Trophoblast cell (in vitro differentiated cells and primary cell): ENCODE data around the gene PCDHA3.
"Not testable (repeated sequence)": the region's sequence is repeated elsewhere in the genome, so short reads cannot be mapped to it uniquely, and the experiment has no call there.

ENCODE experiments used
- DNase-seq, 2 donors: peaks; one replicate each; pipeline ENCODE4 v3.0.0-alpha.2; 2016
- H2AFZ ChIP-seq: 2 replicates; pipeline ENCODE4 v1.6.1; 2013; ENCODE audit warnings: low read length, moderate library complexity, mild to moderate bottlenecking; ENCODE audit not compliant: insufficient read depth, poor library complexity
- H2AK5ac ChIP-seq: 2 replicates; pipeline ENCODE4 v1.6.1; 2013; ENCODE audit warnings: mild to moderate bottlenecking, low read length
- H2BK120ac ChIP-seq: 2 replicates; pipeline ENCODE4 v1.6.1; 2013; ENCODE audit warnings: low read length, mild to moderate bottlenecking, moderate library complexity; ENCODE audit not compliant: insufficient read depth, poor library complexity
- H2BK12ac ChIP-seq: 2 replicates; pipeline ENCODE4 v1.6.1; 2013; ENCODE audit warnings: mild to moderate bottlenecking, low read length, moderate library complexity
- H2BK5ac ChIP-seq: 2 replicates; pipeline ENCODE4 v1.6.1; 2013; ENCODE audit warnings: low read length, low read depth, moderate library complexity, mild to moderate bottlenecking; ENCODE audit not compliant: poor library complexity
- H3K14ac ChIP-seq: 2 replicates; pipeline ENCODE4 v1.6.1; 2013; ENCODE audit warnings: mild to moderate bottlenecking, low read length
- H3K18ac ChIP-seq: 2 replicates; pipeline ENCODE4 v1.6.1; 2013; ENCODE audit warnings: mild to moderate bottlenecking, low read length
- H3K23ac ChIP-seq: 2 replicates; pipeline ENCODE4 v1.6.1; 2013; ENCODE audit warnings: low read length
- H3K27ac ChIP-seq: 2 replicates; pipeline ENCODE4 v1.5.1; 2013; ENCODE audit warnings: low read depth, mild to moderate bottlenecking, inconsistent platforms, low read length, moderate library complexity
- H3K27me3 ChIP-seq: 2 replicates; pipeline ENCODE4 v1.6.1; 2013; ENCODE audit warnings: inconsistent platforms, mild to moderate bottlenecking, low read length, moderate library complexity; ENCODE audit not compliant: insufficient read depth
- H3K36me3 ChIP-seq, 2 experiments: 1 replicate in 1 of 2; 2 replicates in 1 of 2; pipeline ENCODE4 v1.6.1; 2013; ENCODE audit warnings: low read length in 2 of 2, mild to moderate bottlenecking in 2 of 2, moderate library complexity in 1 of 2; ENCODE audit not compliant: insufficient read depth in 2 of 2, control insufficient read depth in 1 of 2
- H3K4ac ChIP-seq: 2 replicates; pipeline ENCODE4 v1.6.1; 2013; ENCODE audit warnings: low read depth, mild to moderate bottlenecking, low read length, moderate library complexity
- H3K4me1 ChIP-seq, 2 experiments: 1 replicate in 1 of 2; 2 replicates in 1 of 2; pipeline ENCODE4 v1.6.1; 2013; ENCODE audit warnings: low read length in 2 of 2, mild to moderate bottlenecking in 2 of 2, moderate library complexity in 1 of 2; ENCODE audit not compliant: insufficient read depth in 2 of 2, control insufficient read depth in 1 of 2
- H3K4me2 ChIP-seq: 2 replicates; pipeline ENCODE4 v1.6.1; 2013; ENCODE audit warnings: inconsistent platforms, mild to moderate bottlenecking, low read length, moderate library complexity
- H3K4me3 ChIP-seq: 2 replicates; pipeline ENCODE4 v1.5.1; 2013; ENCODE audit warnings: mild to moderate bottlenecking, low read depth, low read length, inconsistent platforms
- H3K79me1 ChIP-seq: one replicate; pipeline ENCODE4 v1.6.1; 2013; ENCODE audit warnings: low read length
- H3K79me2 ChIP-seq: 2 replicates; pipeline ENCODE4 v1.6.1; 2013; ENCODE audit warnings: low read length, mild to moderate bottlenecking; ENCODE audit not compliant: control insufficient read depth, insufficient read depth, poor library complexity
- H3K9ac ChIP-seq: 2 replicates; pipeline ENCODE4 v1.6.1; 2013; ENCODE audit warnings: mild to moderate bottlenecking, low read length
- H3K9me3 ChIP-seq: 2 replicates; pipeline ENCODE4 v1.6.1; 2013; ENCODE audit warnings: low read depth, mild to moderate bottlenecking, control low read depth, inconsistent platforms, low read length; ENCODE audit not compliant: insufficient read depth
- H4K12ac ChIP-seq: 2 replicates; pipeline ENCODE4 v1.6.1; 2013; ENCODE audit warnings: low read depth, mild to moderate bottlenecking, low read length, moderate library complexity
- H4K8ac ChIP-seq: 2 replicates; pipeline ENCODE4 v1.6.1; 2013; ENCODE audit warnings: low read depth, mild to moderate bottlenecking, low read length, moderate library complexity
- H4K91ac ChIP-seq: one replicate; pipeline ENCODE4 v1.6.1; 2013; ENCODE audit warnings: low read depth, mild to moderate bottlenecking, low read length, moderate library complexity
- WGBS: extraction: QIAGEN DNeasy Blood & Tissue Kit; methylation state at CpG from one replicate; pipeline ENCODE4 v1.1.7; 2013; ENCODE audit warnings: missing lambda C conversion rate; ENCODE audit not compliant: insufficient read length, insufficient coverage; ENCODE audit errors: extremely low coverage; 5-methylcytosine and 5-hydroxymethylcytosine counted together

The PCDHA3 gene

GRCh38 chr5:140848139-140849102 is 47.6 kb downstream of the PCDHA3 start, which contains the start of gene PCDHA9:
TSS of gene PCDHA9 (plus strand) at chr5:140848382. CDS start at chr5:140848496, 114 bp downstream.
- DNase-seq, H3K79me2 ChIP-seq, H4K91ac ChIP-seq, H3K27ac ChIP-seq, H3K23ac ChIP-seq, H3K79me1 ChIP-seq, H3K9ac ChIP-seq, H3K4me3 ChIP-seq, H3K4ac ChIP-seq, H2BK12ac ChIP-seq, H3K9me3 ChIP-seq, H3K27me3 ChIP-seq, H3K18ac ChIP-seq, H3K4me1 ChIP-seq, H2BK120ac ChIP-seq, H2AK5ac ChIP-seq, H2BK5ac ChIP-seq, H3K36me3 ChIP-seq, H4K12ac ChIP-seq, H3K14ac ChIP-seq, H4K8ac ChIP-seq, H3K4me2 ChIP-seq, H2AFZ ChIP-seq: not testable (repeated sequence)
- WGBS, result no CpG with 5 or more reads among the region's 48 CpGs

- H2AFZ ChIP-seq, H3K27ac ChIP-seq, H3K79me1 ChIP-seq, H2BK12ac ChIP-seq, H2BK5ac ChIP-seq, H2AK5ac ChIP-seq, H3K9me3 ChIP-seq, H3K4me2 ChIP-seq, H4K12ac ChIP-seq, H3K18ac ChIP-seq, H4K8ac ChIP-seq, H3K4me3 ChIP-seq, H3K23ac ChIP-seq, H2BK120ac ChIP-seq, H3K79me2 ChIP-seq, H4K91ac ChIP-seq, H3K4ac ChIP-seq, H3K27me3 ChIP-seq, H3K4me1 ChIP-seq, H3K9ac ChIP-seq, H3K36me3 ChIP-seq, H3K14ac ChIP-seq, DNase-seq: not testable (repeated sequence)
- WGBS, result no CpG with 5 or more reads among the region's 101 CpGs
Measured at GRCh38 chr5:140849831-140850634, 49.2 kb downstream of the PCDHA3 start.
